ENCODE measurements around the gene PRDM16.

The PRDM16 gene

GRCh38 chr1:3410142-3410925 lies 341.3 kb downstream of the PRDM16 start:
- Histone ChIP-seq H3K27ac (ENCODE audit: low read length) (no peak overlapping the region), H3K27me3 (ENCODE audit: control insufficient read depth, insufficient read depth, low read length) (no peaks in the 10 kb centered on the region), H3K36me3 (ENCODE audit: control insufficient read depth, insufficient read depth, low read length) (no peaks in the 10 kb centered on the region; the same call in 1 of the 2 replicates), H3K4me3 (ENCODE audit: low read length) (no peak overlapping the region), H3K4me1 (ENCODE audit: control insufficient read depth, insufficient read depth, low read length) (no peaks in the 10 kb centered on the region), H3K9me3 (ENCODE audit: control insufficient read depth, insufficient read depth, low read length) (no peaks in the 10 kb centered on the region; the same call in 1 of the 2 replicates)
- no CpG with 5 or more reads among the region's 21 CpGs for WGBS (ENCODE audit: insufficient coverage, insufficient read length)
- DNase-seq (ENCODE audit: low read depth, low spot score) = no peak

- WGBS (ENCODE audit: insufficient coverage, insufficient read length) = no CpG with 5 or more reads among the region's 30 CpGs
Measured at GRCh38 chr1:3411806-3412205, 342.8 kb downstream of the PRDM16 start.

GRCh38 chr1:3412376-3412775 lies 343.4 kb downstream of the PRDM16 start:
- Histone ChIP-seq H3K4me3 (ENCODE audit: low read length) (no peak overlapping the region), H3K4me1 (ENCODE audit: control insufficient read depth, insufficient read depth, low read length) (no peaks in the 10 kb centered on the region), H3K36me3 (ENCODE audit: control insufficient read depth, insufficient read depth, low read length) (no peaks in the 10 kb centered on the region; the same call in 1 of the 2 replicates), H3K9me3 (ENCODE audit: control insufficient read depth, insufficient read depth, low read length) (no peaks in the 10 kb centered on the region; the same call in 1 of the 2 replicates), H3K27me3 (ENCODE audit: control insufficient read depth, insufficient read depth, low read length) (no peaks in the 10 kb centered on the region), H3K27ac (ENCODE audit: low read length) (no peak overlapping the region)
- WGBS (ENCODE audit: insufficient coverage, insufficient read length) = no CpG with 5 or more reads among the region's 33 CpGs
- no peak for DNase-seq (ENCODE audit: low read depth, low spot score)

More at GRCh38 chr1:3411806-3412205, 342.8 kb downstream of the PRDM16 start:
- no peaks in the 10 kb centered on the region for H3K27me3 ChIP-seq (ENCODE audit: control insufficient read depth, insufficient read depth, low read length)
- H3K36me3 ChIP-seq (ENCODE audit: control insufficient read depth, insufficient read depth, low read length) = no peaks in the 10 kb centered on the region; the same call in 1 of the 2 replicates
- no peak overlapping the region for H3K27ac ChIP-seq (ENCODE audit: low read length)
- DNase-seq (ENCODE audit: low read depth, low spot score) = no peak
- no peak overlapping the region for H3K4me3 ChIP-seq (ENCODE audit: low read length)
- H3K9me3 ChIP-seq (ENCODE audit: control insufficient read depth, insufficient read depth, low read length) = no peaks in the 10 kb centered on the region; the same call in 1 of the 2 replicates
- H3K4me1 ChIP-seq (ENCODE audit: control insufficient read depth, insufficient read depth, low read length) = no peaks in the 10 kb centered on the region

- no CpG with 5 or more reads among the region's 34 CpGs for WGBS (ENCODE audit: insufficient coverage, insufficient read length)
- Histone ChIP-seq H3K4me3 (ENCODE audit: low read length) (no peak overlapping the region), H3K9me3 (ENCODE audit: control insufficient read depth, insufficient read depth, low read length) (no peaks in the 10 kb centered on the region; the same call in 1 of the 2 replicates), H3K4me1 (ENCODE audit: control insufficient read depth, insufficient read depth, low read length) (no peaks in the 10 kb centered on the region), H3K27ac (ENCODE audit: low read length) (no peak overlapping the region), H3K36me3 (ENCODE audit: control insufficient read depth, insufficient read depth, low read length) (no peaks in the 10 kb centered on the region), H3K27me3 (ENCODE audit: control insufficient read depth, insufficient read depth, low read length) (no peaks in the 10 kb centered on the region)
- DNase-seq (ENCODE audit: low read depth, low spot score) = no peak
Measured at GRCh38 chr1:3413975-3414710, 345.1 kb downstream of the PRDM16 start.

- Histone ChIP-seq H3K9me3 (ENCODE audit: control insufficient read depth, insufficient read depth, low read length) (no peaks in the 10 kb centered on the region; the same call in 1 of the 2 replicates), H3K36me3 (ENCODE audit: control insufficient read depth, insufficient read depth, low read length) (no peaks in the 10 kb centered on the region), H3K4me1 (ENCODE audit: control insufficient read depth, insufficient read depth, low read length) (no peaks in the 10 kb centered on the region), H3K27me3 (ENCODE audit: control insufficient read depth, insufficient read depth, low read length) (no peaks in the 10 kb centered on the region), H3K4me3 (ENCODE audit: low read length) (no peak overlapping the region), H3K27ac (ENCODE audit: low read length) (no peak overlapping the region)
- no peak for DNase-seq (ENCODE audit: low read depth, low spot score)
- no CpG with 5 or more reads among the region's 39 CpGs for WGBS (ENCODE audit: insufficient coverage, insufficient read length)
Measured at GRCh38 chr1:3415260-3416090, 346.5 kb downstream of the PRDM16 start.

GRCh38 chr1:3417082-3417739 lies 348.2 kb downstream of the PRDM16 start:
- H3K9me3 ChIP-seq (ENCODE audit: control insufficient read depth, insufficient read depth, low read length) = no peaks in the 10 kb centered on the region; the same call in 1 of the 2 replicates
- no peak for DNase-seq (ENCODE audit: low read depth, low spot score)
- H3K27me3 ChIP-seq (ENCODE audit: control insufficient read depth, insufficient read depth, low read length) = no peaks in the 10 kb centered on the region
- H3K4me3 ChIP-seq (ENCODE audit: low read length) = no peak overlapping the region
- H3K27ac ChIP-seq (ENCODE audit: low read length) = no peak overlapping the region
- no peaks in the 10 kb centered on the region for H3K36me3 ChIP-seq (ENCODE audit: control insufficient read depth, insufficient read depth, low read length)
- no CpG with 5 or more reads among the region's 6 CpGs for WGBS (ENCODE audit: insufficient coverage, insufficient read length)
- no peaks in the 10 kb centered on the region for H3K4me1 ChIP-seq (ENCODE audit: control insufficient read depth, insufficient read depth, low read length)

GRCh38 chr1:3417934-3418333 lies 348.9 kb downstream of the PRDM16 start:
- no peaks in the 10 kb centered on the region for H3K4me1 ChIP-seq (ENCODE audit: control insufficient read depth, insufficient read depth, low read length)
- H3K27ac ChIP-seq (ENCODE audit: low read length) = no peak overlapping the region
- DNase-seq (ENCODE audit: low read depth, low spot score) = no peak
- H3K27me3 ChIP-seq (ENCODE audit: control insufficient read depth, insufficient read depth, low read length) = no peaks in the 10 kb centered on the region
- no peak overlapping the region for H3K4me3 ChIP-seq (ENCODE audit: low read length)
- H3K36me3 ChIP-seq (ENCODE audit: control insufficient read depth, insufficient read depth, low read length) = no peaks in the 10 kb centered on the region
- WGBS (ENCODE audit: insufficient coverage, insufficient read length) = no CpG with 5 or more reads among the region's 9 CpGs
- H3K9me3 ChIP-seq (ENCODE audit: control insufficient read depth, insufficient read depth, low read length) = no peaks in the 10 kb centered on the region; the same call in 1 of the 2 replicates

- Histone ChIP-seq H3K27ac (ENCODE audit: low read length) (no peak overlapping the region), H3K4me3 (ENCODE audit: low read length) (no peak overlapping the region), H3K27me3 (ENCODE audit: control insufficient read depth, insufficient read depth, low read length) (no peaks in the 10 kb centered on the region), H3K4me1 (ENCODE audit: control insufficient read depth, insufficient read depth, low read length) (no peaks in the 10 kb centered on the region), H3K9me3 (ENCODE audit: control insufficient read depth, insufficient read depth, low read length) (no peaks in the 10 kb centered on the region; the same call in 1 of the 2 replicates), H3K36me3 (ENCODE audit: control insufficient read depth, insufficient read depth, low read length) (no peaks in the 10 kb centered on the region)
- no peak for DNase-seq (ENCODE audit: low read depth, low spot score)
- WGBS (ENCODE audit: insufficient coverage, insufficient read length) = no CpG with 5 or more reads among the region's 8 CpGs
Measured at GRCh38 chr1:3418600-3418999, 349.6 kb downstream of the PRDM16 start.

- Histone ChIP-seq H3K36me3 (ENCODE audit: control insufficient read depth, insufficient read depth, low read length) (no peaks in the 10 kb centered on the region), H3K4me3 (ENCODE audit: low read length) (no peak overlapping the region), H3K9me3 (ENCODE audit: control insufficient read depth, insufficient read depth, low read length) (no peaks in the 10 kb centered on the region), H3K27me3 (ENCODE audit: control insufficient read depth, insufficient read depth, low read length) (no peaks in the 10 kb centered on the region), H3K27ac (ENCODE audit: low read length) (no peak overlapping the region), H3K4me1 (ENCODE audit: control insufficient read depth, insufficient read depth, low read length) (no peaks in the 10 kb centered on the region)
- no peak for DNase-seq (ENCODE audit: low read depth, low spot score)
- WGBS (ENCODE audit: insufficient coverage, insufficient read length) = no CpG with 5 or more reads among the region's 15 CpGs
Measured at GRCh38 chr1:3419415-3420204, 350.6 kb downstream of the PRDM16 start.

Measured in iPS DF 6.9 (cell line).